HG02973 (cell line): ENCODE measurements around the gene ZNF624.
"Not testable (repeated sequence)": the region's sequence is repeated elsewhere in the genome, so short reads cannot be mapped to it uniquely, and the experiment has no call there.

Source experiments
- ATAC-seq: cut with Tn5 transposase; IDR thresholded peaks from one replicate; pipeline ENCODE4 v1.9.1; 2021; ENCODE audit warnings: moderate library complexity; ENCODE audit not compliant: unreplicated experiment

ZNF624 gene

GRCh38 chr17:16653367-16654041, at the start of gene ZNF624:
Gene ZNF624 (minus strand): TSS chr17:16653850.
- peak; percentile 83 for ATAC-seq

GRCh38 chr17:16697603-16698002, 44.0 kb upstream of the ZNF624 start:
- not testable (repeated sequence) for ATAC-seq

- not testable (repeated sequence) for ATAC-seq
Observed at GRCh38 chr17:16690447-16690846, 36.8 kb upstream of the ZNF624 start.

GRCh38 chr17:16689731-16690281, 36.2 kb upstream of the ZNF624 start, which contains the start of gene CCDC144A:
Gene CCDC144A (plus strand): TSS chr17:16690241. CDS start chr17:16690401, 160 bp downstream.
- ATAC-seq: not testable (repeated sequence)

- not testable (repeated sequence) for ATAC-seq
Observed at GRCh38 chr17:16687151-16687550, 33.5 kb upstream of the ZNF624 start.

GRCh38 chr17:16686019-16686418, 32.4 kb upstream of the ZNF624 start:
- not testable (repeated sequence) for ATAC-seq

- not testable (repeated sequence) for ATAC-seq
Observed at GRCh38 chr17:16683290-16684138, 29.9 kb upstream of the ZNF624 start.

GRCh38 chr17:16676676-16677268, 23.1 kb upstream of the ZNF624 start:
- ATAC-seq: no peak

GRCh38 chr17:16666907-16667636, 13.4 kb upstream of the ZNF624 start:
- not testable (repeated sequence) for ATAC-seq

GRCh38 chr17:16666553-16666906, 12.9 kb upstream of the ZNF624 start:
- not testable (repeated sequence) for ATAC-seq

- ATAC-seq: no peak
Observed at GRCh38 chr17:16662936-16663335, 9.3 kb upstream of the ZNF624 start.

GRCh38 chr17:16661217-16661616, 7.6 kb upstream of the ZNF624 start:
- no peak for ATAC-seq

- no peak for ATAC-seq
Observed at GRCh38 chr17:16652847-16653366, 743 bp downstream of the ZNF624 start.

- no peak for ATAC-seq
Observed at GRCh38 chr17:16652252-16652651, 1.4 kb downstream of the ZNF624 start.

- ATAC-seq: no peak
Observed at GRCh38 chr17:16649585-16649984, 4.1 kb downstream of the ZNF624 start.

- ATAC-seq: no peak
Observed at GRCh38 chr17:16639438-16639837, 14.2 kb downstream of the ZNF624 start.

GRCh38 chr17:16623282-16623681, 30.4 kb downstream of the ZNF624 start:
- ATAC-seq: no peak

- ATAC-seq: no peak
Observed at GRCh38 chr17:16622540-16623277, 30.9 kb downstream of the ZNF624 start.

- ATAC-seq: no peak
Observed at GRCh38 chr17:16617481-16618060, 36.1 kb downstream of the ZNF624 start.
